ENCODE results near the gene CDHR5.

Gene CDHR5

DNA sequence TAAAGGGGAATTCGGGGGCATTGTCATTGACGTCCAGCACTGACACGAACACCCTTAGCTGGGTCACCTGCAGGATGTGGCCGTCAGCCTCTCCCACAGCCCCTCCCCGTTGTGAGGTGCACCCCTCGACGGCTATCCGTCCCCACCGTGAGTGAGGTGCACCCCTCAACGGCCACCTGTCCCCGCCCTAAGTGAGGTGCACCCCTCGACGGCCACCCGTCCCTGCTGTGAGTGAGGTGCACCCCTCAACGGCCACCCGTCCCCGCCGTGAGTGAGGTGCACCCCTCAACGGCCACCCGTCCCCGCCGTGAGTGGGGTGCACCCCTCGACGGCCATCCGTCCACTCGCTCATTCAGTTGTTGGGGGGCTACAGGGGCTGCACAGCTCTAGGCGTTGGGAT lies 2.9 kb downstream of the CDHR5 start:
- no peak for DNase-seq

DNA sequence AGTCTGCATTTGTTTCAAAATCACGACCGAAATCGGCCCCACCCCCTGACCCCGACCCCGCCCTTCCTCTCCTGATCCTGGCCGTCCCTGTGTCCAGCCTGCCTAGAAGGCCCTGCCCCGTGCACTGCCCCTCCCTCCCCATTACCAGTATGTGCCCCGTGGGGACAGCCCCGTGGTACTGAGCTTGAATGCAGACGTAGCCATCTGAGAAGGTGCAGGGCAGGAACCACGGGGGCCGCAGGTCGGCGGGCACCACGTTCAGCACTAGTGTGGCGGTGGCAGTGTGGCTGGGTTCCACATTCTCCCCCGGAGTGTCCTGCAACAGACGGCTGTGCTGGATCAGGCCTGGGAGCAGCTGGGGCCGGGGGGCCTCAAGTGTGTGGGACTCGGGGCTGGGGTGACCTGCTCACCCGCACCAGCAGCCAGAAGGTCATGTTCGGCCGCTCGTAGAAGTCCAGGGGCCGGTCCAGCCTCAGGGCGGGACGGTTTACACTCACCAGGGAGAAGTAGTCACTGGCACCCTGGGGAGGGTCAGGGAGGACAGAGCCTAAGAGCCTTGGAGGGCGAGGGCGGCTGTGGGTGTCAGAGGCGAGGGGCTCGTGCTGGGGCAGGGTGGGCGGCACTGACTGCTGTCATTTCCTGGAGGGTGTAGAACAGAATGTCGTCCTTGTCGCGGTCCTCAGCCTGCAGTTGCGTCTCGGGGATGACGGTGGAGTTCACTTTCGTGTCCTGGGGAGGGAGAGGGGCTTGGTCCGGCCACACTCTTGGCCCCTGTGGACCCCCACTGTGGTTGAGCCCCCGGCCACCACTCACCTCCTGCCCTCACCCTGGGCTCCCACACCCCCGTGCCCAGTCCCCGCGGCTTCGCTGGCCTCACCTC lies 3.6 kb downstream of the CDHR5 start:
- peak; percentile 4 for DNase-seq

DNA sequence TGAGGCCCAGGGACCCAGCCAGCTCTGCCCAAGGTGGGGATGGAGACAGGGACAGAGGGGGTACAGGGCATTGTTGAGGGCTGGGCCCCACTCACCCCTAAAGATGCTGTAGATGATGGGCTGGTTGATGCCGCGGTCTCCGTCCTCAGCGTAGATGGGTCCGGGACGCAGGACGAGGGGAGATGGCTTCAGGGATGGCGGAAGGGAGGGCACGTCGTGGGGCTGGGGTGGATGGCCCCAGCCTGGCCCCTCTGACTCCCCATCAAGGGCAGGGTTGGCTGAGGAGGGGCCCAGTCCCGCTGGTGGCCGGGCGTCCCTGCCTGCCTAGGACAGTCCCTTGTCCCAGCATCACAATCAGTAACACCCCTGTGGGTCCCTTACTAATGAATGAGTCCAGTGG lies 4.6 kb downstream of the CDHR5 start:
- DNase-seq: no peak

DNA sequence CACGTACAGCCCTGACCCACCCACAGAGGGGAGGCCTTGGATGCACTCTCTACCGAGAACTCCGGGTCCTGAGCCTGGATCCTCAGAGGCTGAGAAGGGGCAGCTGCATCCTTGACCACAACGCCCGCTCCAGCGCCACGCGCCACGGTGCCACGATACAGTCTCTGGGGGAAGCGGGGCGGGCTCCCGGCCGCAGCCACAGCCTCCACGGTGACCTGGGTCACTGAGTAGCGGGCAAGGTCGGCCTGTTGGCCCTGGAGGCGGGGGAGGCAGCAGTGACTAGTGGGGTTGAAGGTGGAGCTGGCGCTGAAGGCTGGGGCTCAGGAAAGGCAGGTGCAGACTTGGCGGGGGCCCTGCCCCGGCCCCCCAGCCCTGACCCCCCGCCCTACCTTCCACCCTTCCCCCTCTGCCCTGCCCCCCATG lies 5.1 kb downstream of the CDHR5 start:
- no peak for DNase-seq

DNA sequence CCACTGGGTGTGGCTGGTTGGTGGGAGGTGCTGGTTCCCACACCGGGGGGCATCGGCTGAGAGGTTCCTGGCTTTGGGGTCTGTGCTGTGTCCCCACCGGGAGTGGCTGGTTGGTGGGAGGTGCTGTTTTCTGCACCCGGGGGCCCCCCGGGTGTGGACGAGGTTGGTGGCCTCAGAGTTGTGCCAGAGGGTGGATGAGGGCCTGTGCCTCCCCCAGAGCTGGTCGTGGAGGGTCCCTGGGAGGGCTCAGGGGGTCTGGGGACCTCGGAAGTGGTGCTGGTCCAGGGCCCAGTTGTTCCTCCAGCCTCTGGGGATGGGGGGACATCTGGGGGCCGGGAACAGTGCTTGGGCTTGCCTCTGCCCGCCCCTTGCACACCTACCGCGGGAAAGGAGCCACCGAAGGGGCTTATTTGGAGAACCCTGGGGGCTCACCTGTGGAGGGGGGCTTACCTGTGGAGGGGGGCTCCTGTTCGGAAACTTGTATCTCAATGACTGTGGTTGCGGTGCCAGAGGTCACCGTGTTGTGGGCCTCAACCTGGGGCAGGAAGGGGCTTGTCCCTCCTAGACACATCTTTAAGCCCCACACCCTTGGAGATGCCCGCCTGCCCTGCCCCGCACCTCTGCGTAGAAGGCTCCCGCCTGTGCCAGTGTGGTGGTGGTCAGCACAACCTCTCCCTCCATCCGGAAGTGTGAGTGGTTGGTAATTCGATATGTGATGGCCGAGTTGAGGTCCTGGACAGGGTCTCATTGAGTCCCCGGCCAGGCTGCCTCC lies 5.7 kb downstream of the CDHR5 start:
- no peak for DNase-seq

DNA sequence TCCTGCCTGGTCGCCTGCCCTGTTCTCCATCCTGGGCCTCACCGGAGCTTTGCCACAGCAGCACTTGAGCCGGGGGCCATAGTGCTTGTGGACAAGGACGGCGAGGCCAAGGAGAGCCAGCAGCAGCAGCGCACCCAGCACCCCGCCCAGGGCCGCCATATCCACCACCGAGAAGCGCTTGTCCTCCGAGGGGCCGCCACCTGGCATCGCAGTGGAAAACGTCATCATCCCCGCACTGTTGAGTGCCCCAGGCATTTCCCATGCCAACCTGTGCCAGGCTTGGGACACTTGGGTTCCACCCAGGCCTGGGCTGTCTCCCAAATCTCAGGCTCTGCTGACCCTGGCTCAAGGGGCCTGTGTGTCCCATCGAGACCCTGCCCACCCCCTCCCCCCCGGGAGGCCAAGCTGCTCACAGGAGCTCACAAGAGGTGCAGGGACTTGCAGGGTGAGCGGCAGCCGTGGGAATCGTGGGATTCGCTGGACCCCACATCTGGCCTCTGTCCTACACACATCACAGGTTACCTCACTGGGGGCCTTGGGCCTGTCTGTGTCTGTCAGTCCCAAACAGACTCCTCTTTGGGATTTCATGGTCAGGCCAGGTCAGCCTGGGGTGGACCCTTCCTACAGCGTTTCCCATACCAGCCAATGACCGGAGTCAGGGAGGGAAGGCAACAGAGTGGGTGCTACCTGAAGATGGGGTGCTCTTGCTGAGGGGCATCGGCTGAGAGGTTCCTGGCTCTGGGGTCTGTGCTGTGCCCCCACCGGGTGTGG lies 6.7 kb downstream of the CDHR5 start:
- peak; percentile 6 for DNase-seq

DNA sequence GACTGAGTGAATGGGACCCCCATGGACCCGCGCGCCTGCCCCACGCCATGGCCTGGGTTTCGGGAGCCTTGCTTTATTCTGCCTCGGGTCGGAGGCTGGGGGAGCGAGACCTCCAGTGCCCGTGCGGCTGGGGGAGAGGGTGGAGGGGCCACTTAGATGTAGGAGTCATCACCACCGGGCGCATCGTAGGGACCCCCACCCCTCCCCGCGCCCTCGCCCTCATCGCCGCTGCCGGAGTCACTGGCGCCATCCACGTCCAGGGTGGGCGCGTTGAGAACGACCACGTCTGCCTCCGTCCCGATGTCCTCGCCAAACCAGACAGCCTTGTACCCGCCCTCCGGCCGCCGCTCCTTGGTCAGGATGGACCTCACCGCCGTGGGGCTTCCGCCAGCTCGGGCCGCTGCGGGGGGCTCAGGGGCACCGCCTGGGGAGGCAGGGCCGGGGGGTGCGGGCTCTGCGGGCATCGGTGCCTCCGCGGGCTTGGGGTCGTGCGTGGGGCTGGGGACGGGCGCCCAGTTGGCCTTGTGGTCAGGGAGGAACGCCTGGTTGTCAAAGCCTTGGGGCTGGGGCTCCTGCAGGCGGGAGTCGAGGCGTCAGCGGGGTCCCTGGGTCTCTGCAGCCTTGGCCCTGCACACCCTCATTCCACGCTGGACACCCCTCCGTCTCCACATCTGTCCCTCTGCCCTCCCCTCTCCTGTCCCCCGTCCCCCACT lies 7.4 kb downstream of the CDHR5 start:
- peak; percentile 6 for DNase-seq

DNA sequence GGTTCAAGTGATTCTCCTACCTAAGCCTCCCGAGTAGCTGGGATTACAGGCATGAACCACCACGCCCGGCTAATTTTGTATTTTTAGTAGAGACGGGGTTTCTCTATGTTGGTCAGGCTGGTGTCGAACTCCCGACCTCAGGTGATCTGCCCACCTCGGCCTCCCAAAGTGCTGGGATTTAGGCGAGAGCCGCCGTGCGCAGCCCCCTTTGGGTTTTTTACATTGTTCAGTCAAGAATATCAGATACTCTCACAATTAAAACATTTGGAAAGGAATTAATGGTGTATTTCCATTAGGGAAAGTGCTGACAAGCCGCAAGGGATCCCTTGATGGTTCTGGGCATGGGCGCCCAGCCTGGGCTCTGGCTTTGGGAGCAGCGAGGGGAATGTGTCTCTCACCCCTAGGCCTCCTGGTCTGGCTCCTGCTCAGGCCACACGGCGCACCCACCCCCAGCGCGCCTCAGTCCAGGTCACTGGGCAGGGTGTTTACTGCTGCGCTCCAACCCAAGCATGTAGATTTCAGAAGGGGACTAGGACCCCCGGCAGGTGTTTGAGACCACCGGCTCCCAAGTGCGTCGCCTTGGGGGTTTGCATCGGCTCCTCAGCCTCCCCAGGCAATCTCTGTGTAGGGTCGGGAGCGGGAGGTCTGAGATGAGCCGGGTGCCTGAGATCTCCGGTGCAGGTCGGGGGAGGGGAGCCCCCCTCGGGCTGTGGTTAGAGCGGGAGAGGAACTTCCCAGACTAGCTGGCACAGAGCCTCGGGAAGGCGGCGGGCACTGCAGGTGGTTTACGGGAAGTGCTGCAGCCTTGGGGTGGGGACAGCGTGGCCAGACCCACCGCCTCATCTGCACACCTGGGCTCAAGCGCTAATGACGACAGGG lies 8.2 kb downstream of the CDHR5 start:
- peak; percentile 3 for DNase-seq

DNA sequence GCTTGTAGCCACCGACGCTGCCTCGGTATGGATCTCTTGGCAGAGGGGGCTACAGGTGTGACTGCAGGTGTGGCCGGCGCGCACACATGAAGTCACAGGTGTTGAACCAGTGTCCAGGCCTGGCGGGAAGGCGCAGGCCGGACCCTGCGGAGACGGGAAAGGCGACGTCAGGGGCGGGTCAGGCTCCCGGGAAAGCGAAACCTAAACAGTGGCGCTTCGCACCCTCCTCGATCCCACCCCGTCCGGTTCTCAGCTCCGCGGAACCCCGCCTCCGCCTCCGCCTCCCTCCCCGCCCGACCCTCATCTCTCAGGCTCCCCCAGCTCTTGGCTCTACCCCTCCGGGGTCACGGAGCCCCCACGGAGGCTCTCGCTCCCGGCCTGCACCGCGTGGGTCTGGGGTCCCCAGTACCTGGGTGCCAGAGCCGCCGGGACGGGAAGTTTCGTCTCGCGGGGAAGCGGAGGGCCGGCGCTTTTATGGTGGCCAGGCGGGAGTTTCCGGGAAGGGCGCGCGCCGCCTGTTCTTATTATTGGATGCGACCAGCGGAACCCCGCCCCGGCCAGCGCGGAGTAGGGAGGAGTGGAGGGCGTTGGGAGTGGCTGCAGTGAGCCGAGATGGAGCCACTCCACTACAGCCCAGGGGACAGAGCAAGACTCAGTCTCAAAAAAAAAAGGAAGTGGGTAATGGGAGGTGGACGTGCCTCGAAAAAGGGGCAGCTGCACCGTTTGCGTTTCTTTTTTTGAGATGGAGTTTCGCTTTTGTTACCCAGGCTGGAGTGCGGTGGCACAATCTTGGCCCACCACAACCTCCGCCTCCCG lies 9.0 kb downstream of the CDHR5 start, which contains the start of gene IRF7:
IRF7 (minus strand) TSS at position 447 of the 816 bp plus-strand sequence. CDS start 586 bp downstream, outside the sequence.
- peak; percentile 88 for DNase-seq

DNA sequence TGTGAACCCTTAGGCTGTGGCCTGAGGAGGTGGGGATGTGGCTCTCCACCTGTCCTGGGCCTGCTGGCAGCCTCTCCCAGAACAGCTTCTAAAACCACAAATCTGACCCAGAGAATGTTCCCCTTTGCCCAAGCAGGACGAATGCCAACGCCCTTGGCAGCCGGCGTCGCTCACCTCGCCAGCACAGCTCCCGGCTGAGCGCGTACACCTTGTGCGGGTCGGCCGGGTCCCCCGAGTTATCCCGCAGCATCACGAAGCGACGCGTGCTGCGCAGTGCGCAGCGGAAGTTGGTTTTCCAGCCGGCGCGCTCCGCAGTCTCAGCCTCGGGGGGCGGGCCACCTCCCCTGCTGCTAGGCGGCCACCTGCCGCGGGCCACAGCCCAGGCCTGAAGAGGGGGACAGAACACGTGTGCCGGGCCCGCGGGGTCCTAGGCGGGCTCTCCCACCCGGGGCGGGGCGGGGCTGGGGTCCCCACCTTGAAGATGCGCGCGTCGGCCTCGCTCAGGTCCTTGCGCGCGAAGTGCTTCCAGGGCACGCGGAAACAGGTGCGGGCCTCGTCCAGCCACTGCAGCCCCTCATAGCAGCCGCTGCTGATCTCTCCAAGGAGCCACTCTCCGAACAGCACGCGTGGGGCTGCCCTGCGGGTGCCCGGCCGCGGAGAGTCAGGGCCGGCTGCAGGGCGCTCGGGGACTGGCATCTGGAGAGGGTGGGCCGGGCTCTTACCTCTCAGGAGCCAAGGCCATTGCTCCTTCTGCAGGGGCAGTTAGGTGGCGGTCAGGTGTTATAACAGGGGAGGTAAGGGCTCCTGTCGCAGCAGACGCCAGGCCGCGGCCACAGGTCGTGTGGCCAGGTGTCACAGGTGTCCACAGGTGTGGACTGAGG lies 9.9 kb downstream of the CDHR5 start:
- peak; percentile 16 for DNase-seq

DNA sequence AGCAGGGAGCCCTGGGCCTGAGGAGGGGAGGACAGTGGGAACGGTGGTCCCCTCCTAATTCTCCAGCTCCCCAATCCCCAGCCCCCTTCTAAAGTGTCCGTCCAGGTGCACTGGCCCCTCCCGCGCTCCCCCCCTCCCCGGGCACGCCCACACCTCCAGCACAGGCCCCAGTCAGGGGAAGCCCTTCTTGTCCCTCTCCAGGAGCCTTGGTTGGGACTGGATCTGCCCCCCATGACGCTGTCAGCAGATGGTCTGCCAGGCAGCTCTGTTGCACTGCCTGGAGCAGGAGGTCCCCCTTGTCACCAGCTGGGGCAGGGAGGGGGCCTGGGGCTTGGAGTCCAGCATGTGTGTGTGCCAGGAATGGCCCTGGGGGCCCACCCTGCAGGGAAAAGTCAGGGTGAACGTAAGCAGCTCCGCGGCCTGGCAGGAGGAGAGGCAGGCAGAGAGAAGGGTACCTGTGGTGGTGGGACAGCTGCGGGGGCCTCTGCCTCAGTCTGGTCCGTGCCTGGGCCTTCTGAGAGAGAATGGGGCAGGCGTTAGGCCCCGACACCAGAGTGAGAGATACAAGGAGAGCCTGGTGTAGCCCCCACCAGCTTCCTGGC lies 10.6 kb downstream of the CDHR5 start:
- peak; percentile 23 for DNase-seq

DNA sequence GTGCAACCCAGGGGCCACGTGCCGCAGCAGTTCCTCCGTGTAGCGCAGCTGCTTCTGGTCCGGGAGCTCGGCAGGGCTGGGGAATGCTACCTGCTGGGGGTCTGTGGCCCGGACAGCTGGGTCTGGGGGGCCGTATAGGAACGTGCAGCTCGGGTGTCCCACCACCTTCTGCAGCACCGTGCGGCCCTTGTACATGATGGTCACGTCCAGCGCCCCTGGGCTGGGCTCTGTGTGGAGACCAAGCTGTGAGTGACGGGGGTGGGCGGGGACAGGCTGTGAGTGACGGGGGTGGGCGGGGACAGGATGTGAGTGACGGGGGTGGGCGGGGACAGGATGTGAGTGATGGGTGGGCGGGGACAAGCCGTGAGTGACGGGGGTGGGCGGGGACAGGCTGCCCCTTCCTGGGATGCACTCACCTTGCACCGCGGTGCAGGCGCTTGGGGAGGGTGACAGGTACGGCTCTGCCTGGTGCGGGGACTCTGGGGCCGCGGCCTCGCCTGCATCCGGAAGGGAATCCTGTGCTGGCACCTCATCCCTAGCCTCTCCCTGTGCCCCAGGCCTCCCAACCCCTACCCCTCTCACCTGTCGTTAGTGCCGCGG lies 11.3 kb downstream of the CDHR5 start:
- DNase-seq: peak; percentile 89

DNA sequence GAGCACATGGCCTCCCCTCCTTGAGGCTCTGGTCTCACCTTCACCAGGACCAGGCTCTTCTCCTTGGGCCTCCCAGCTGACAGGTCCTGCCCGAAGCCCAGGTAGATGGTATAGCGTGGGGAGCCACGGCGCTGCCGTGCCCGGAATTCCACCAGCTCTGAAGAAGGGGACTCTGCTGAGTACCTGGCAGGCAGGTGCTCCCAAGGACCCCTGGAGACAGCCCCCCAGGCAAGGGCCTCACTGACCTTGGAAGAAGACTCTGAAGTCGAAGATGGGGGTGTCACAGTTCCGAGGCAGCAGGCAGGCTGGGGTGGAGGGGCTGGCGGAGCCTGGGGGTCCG lies 11.8 kb downstream of the CDHR5 start:
- no peak for DNase-seq

DNA sequence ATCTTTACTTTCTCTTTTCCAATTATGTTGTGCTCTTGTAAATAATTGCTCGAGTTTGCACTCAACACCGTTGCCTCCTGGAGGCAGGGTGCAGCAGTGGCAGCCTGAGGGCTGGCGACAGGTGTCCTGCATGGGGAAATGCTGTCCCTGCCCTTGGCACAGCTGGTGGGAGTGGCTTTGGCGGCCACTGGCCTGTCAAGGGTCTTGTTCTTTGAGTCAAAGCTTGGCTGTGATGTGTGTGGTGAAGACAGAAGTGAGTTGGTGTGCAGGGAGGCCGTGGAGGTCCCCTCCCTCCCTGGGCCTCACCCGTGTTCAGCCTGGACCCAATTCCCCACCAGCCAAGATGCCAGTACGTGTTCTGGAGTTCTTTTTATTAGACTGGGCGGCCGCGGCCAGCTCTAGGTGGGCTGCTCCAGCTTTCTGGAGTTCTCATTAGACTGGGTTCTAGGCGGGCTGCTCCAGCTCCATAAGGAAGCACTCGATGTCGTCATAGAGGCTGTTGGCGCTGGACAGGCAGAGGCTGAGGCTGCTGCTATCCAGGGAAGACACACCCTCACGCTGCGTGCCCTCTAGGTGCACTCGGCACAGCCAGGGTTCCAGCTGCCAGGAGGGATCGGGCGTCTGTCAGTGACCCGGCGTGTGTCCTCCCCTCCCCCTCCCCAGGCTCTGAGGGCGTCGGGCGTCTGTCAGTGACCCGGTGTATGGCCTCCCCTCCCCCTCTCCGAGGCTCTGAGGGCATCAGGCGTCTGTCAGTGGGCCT lies 12.4 kb downstream of the CDHR5 start:
- peak; percentile 47 for DNase-seq

DNA sequence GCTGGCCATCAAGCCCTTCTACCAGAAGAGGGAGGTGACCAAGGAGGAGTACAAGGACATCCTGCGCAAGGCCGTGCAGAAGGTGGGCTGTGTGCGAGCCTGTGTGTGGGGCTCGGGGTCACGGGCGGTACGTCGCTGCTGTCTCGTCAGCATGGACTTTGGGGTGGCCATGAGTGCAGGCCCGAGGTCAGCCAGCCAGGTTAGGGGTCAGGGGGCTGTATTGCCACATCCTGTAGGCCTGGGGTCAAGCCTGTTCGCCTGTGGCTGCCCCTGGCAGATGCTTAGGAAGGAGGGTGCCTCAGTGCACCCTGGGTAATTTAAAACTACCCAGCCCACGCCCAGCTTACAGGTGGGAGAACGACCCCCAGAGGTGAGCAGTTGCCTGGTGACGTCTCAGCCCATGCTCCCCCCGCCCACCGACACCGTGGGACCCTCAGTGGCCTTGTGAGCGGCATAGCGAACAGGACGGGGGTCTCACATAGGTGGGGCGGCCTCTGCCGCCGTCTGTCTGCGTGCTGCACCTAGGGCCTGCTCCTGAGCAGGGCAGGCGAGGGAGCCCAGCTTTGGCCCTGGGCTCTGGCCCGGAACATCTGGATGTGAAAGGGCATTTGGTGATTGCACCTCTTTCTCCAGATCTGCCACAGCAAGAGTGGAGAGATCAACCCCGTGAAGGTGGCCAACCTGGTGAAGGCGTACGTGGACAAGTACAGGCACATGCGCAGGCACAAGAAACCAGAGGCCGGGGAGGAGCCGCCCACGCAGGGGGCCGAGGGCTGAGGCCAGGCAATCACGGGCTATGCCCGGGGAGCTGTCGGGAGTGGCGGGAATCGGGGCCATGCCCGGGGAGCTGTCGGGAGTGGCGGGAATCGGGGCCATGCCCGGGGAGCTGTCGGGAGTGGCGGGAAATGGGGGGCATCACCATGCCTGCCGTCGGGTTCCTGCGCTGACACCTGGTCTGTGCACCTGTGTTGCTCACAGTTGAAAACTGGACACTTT lies 13.5 kb downstream of the CDHR5 start:
- peak; percentile 4 for DNase-seq

DNA sequence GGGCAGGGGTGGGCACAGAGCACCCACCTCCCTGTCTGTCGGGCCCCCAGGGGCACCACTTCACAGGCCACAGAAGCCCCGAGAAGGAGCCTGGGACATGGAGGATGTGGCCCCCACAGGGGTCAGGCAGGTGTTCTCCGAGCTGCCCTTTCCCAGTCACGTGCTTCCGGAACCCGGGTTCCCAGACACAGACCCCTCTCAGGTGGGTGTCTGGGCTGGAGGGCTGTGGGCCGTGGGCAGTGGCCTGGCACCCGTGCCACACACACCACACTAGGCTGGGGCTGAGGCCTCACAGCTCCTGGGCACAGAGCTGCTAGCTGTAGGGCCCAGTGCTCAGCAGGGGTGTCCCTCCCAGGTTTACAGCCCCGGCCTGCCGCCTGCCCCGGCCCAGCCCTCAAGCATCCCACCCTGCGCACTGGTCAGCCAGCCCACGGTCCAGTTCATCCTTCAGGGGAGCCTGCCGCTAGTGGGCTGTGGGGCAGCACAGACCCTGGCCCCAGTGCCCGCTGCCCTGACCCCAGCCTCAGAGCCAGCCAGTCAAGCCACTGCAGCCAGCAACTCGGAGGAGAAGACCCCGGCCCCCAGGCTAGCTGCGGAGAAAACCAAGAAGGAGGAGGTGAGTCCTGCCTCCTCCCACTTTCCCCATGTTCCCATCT lies 14.5 kb downstream of the CDHR5 start:
- DNase-seq: no peak
